ENCODE data around the gene GALNTL6. TPM values are rescaled to one million over a fixed set of nuclear protein-coding genes. Genes with fewer than 3 reads are reported as not detected.

The GALNTL6 gene
- total RNA-seq, 1 donor from 2014 or later, result 0.10 TPM

GRCh38 chr4:173076903-173077634 is 1263.9 kb downstream of the GALNTL6 start:
- no peak for DNase-seq (ENCODE audit: low spot score)
- no peak overlapping the region for H3K4me3 Mint-ChIP-seq (ENCODE audit: unreplicated experiment)
- H3K4me1 Mint-ChIP-seq (ENCODE audit: unreplicated experiment), result no peaks in the 10 kb centered on the region
- peaks cover 2% of the 10 kb centered on the region for H3K9me3 Mint-ChIP-seq (ENCODE audit: unreplicated experiment)
- no peak for TF ChIP-seq CTCF (IDR thresholded peaks at IDR 0.05; ENCODE audit: unreplicated experiment)
- no peaks in the 10 kb centered on the region for H3K27me3 Mint-ChIP-seq (ENCODE audit: unreplicated experiment)
- H3K27ac Mint-ChIP-seq (ENCODE audit: unreplicated experiment), result no peak overlapping the region
- peaks cover 4% of the 10 kb centered on the region for H3K36me3 Mint-ChIP-seq (ENCODE audit: low read depth, unreplicated experiment)

- Mint-ChIP-seq H3K36me3 (ENCODE audit: low read depth, unreplicated experiment) (no peaks in the 10 kb centered on the region), H3K4me3 (ENCODE audit: unreplicated experiment) (no peak overlapping the region), H3K27ac (ENCODE audit: unreplicated experiment) (no peak overlapping the region), H3K4me1 (ENCODE audit: unreplicated experiment) (peaks cover 12% of the 10 kb centered on the region), H3K9me3 (ENCODE audit: unreplicated experiment) (no peaks in the 10 kb centered on the region), H3K27me3 (ENCODE audit: unreplicated experiment) (no peaks in the 10 kb centered on the region)
- TF ChIP-seq CTCF (IDR thresholded peaks at IDR 0.05; ENCODE audit: unreplicated experiment), result no peak
- no peak for DNase-seq (ENCODE audit: low spot score)
These were observed 1274.9 kb downstream of the GALNTL6 start for GRCh38 chr4:173088144-173088543.
